Effector memory CD4-positive, alpha-beta T cell (primary cell): Measurements from ENCODE around the gene KCNE4.

Experiments used
- DNase-seq, 3 donors: peaks; one replicate each; pipeline ENCODE4 v3.0.0-alpha.2; 2020
- H3K27ac ChIP-seq: 2 replicates; pipeline ENCODE4 v1.7.0; 2013; ENCODE audit warnings: mild to moderate bottlenecking, low read length, moderate library complexity; ENCODE audit not compliant: insufficient read depth, poor library complexity, severe bottlenecking
- H3K27me3 ChIP-seq: replicated peaks from 2 replicates; pipeline ENCODE4 v1.7.0; 2013; ENCODE audit warnings: mild to moderate bottlenecking, low read length; ENCODE audit not compliant: insufficient read depth, control insufficient read depth, poor library complexity, severe bottlenecking
- H3K36me3 ChIP-seq: 2 replicates; pipeline ENCODE4 v1.7.0; 2013; ENCODE audit warnings: mild to moderate bottlenecking, low read length, moderate library complexity; ENCODE audit not compliant: control insufficient read depth, insufficient read depth
- H3K4me1 ChIP-seq: 2 replicates; pipeline ENCODE4 v1.7.0; 2013; ENCODE audit warnings: low read length, mild to moderate bottlenecking; ENCODE audit not compliant: control insufficient read depth, insufficient read depth, poor library complexity, severe bottlenecking
- H3K4me3 ChIP-seq: 2 replicates; pipeline ENCODE4 v1.7.0; 2013; ENCODE audit warnings: low read length, low read depth, mild to moderate bottlenecking; ENCODE audit not compliant: insufficient read depth, poor library complexity, severe bottlenecking
- H3K9me3 ChIP-seq: 2 replicates; pipeline ENCODE4 v1.7.0; 2013; ENCODE audit warnings: mild to moderate bottlenecking, low read length, moderate library complexity; ENCODE audit not compliant: control insufficient read depth

The KCNE4 gene

DNA sequence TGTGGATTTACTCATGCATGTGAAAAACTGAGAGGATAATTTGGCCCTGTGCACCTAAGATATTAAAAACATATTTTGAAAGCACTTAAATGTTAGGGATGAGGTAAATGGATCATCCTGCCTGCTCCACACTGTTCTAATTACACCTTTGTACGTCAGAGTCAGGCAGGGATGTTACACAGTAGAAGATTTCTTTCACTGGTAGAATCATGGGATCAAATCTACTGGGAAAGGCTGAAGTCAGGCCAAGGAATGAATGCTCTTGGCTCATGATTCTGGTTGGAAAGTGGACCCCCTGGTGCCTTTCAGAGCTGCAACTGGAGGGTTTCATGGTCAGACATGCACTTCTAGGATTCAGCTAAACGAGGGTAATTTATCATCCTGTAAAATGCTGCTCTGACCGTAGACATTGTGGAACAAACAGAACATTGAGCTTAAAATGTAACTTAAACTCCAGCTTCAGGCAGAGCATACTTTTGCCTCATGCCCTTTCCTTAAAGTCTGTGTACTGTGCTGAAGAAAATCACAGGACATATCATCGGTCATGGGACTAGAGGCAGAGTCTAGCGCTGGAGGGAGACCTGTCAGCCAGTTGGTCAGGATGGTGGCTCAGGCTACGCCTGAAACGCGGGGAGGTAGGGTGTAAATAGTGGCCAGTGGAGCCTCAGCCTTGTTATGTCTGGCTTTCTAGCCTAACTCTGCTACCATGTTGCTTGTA is 4.9 kb downstream of the KCNE4 start:
- no peak for DNase-seq
- Histone ChIP-seq H3K9me3 (no peaks in the 10 kb centered on the region), H3K27me3 (no peaks in the 10 kb centered on the region), H3K4me1 (no peaks in the 10 kb centered on the region), H3K4me3 (no peak overlapping the region), H3K27ac (no peak overlapping the region), H3K36me3 (no peaks in the 10 kb centered on the region)

GRCh38 chr2:223057569-223057968 is 5.6 kb downstream of the KCNE4 start:
- no peaks in the 10 kb centered on the region for H3K36me3 ChIP-seq
- H3K4me1 ChIP-seq = no peaks in the 10 kb centered on the region
- DNase-seq = no peak
- H3K4me3 ChIP-seq = no peak overlapping the region
- H3K27me3 ChIP-seq = no peaks in the 10 kb centered on the region
- H3K27ac ChIP-seq = no peak overlapping the region
- H3K9me3 ChIP-seq = no peaks in the 10 kb centered on the region

DNA sequence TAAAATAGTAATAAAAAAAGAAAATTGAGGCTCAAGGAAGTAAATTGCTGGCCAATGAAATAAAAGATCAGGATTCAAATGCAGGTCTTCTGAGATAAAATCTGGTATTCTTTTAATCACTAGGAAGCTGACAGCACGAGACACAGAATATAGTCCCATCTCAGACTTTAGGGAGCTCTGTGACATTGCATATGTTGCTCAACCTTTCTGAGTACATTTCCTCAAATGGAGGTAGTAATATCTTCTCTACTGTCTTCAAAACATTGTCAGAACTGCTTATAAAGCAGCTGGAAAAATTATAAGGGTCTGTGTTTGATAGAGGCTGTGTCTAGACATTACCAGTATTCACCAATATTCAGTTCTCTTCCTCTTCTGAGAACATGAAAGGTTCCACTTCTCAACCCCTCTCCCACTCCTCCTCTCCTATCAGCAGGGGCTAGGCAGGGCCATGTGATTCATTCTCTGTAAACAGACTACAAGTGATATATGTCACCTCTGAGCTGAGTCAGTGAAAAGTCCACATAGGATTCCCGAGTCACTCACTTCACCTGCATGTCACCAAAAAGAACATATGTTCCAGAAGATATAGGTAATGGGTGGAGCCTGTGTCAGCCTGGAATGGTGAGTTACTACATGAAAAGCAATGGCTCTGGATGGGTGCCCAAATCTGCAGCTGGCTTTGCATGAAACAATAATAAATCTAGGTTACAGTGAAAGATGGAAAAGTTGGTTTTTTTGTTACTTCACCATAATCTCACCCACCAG is 7.1 kb downstream of the KCNE4 start:
- Histone ChIP-seq H3K9me3 (no peaks in the 10 kb centered on the region), H3K27ac (no peak overlapping the region), H3K36me3 (no peaks in the 10 kb centered on the region), H3K4me1 (no peaks in the 10 kb centered on the region), H3K27me3 (no peaks in the 10 kb centered on the region), H3K4me3 (no peak overlapping the region)
- DNase-seq = no peak

DNA sequence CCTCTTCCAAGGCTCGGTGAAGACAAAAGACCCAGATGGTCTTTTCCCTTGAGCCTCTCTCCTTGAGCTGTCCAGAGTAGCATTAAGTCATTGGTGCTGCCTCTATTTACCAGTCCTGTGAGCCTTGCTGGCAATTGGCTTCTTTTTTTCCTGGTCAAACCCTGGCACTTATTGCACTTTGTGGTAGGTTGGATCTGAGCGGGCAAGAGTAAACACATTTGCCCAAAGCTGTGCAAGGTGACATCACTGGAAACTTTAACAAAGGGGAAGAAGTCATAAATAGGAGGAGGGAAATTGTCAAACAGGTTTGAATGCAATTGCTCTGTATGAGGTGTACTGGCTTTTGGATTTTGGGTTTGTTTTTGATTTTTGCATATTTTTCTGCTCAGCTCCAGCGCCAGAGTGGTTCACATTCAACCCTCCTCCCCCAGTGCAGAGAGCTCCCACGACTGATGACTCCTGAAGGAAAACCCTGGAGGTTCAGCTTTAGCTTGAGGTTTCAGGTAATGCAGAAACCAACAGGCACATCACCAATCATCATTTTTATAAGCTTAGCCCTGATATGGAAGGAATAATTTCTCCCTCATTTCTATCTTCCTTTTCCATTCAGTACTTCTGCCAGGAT is 8.3 kb downstream of the KCNE4 start:
- Histone ChIP-seq H3K4me3 (no peak overlapping the region), H3K9me3 (no peaks in the 10 kb centered on the region), H3K27me3 (no peaks in the 10 kb centered on the region), H3K36me3 (no peaks in the 10 kb centered on the region), H3K27ac (no peak overlapping the region), H3K4me1 (no peaks in the 10 kb centered on the region)
- no peak for DNase-seq

GRCh38 chr2:223062396-223062795 is 10.4 kb downstream of the KCNE4 start:
- Histone ChIP-seq H3K27me3 (no peaks in the 10 kb centered on the region), H3K4me3 (no peak overlapping the region), H3K4me1 (no peaks in the 10 kb centered on the region), H3K27ac (no peak overlapping the region), H3K9me3 (no peaks in the 10 kb centered on the region), H3K36me3 (no peaks in the 10 kb centered on the region)
- no peak for DNase-seq

- Histone ChIP-seq H3K4me3 (no peak overlapping the region), H3K27me3 (no peaks in the 10 kb centered on the region), H3K27ac (no peak overlapping the region), H3K36me3 (no peaks in the 10 kb centered on the region), H3K9me3 (no peaks in the 10 kb centered on the region), H3K4me1 (no peaks in the 10 kb centered on the region)
- DNase-seq = no peak
These were observed 13.1 kb downstream of the KCNE4 start for GRCh38 chr2:223065107-223065506.

DNA sequence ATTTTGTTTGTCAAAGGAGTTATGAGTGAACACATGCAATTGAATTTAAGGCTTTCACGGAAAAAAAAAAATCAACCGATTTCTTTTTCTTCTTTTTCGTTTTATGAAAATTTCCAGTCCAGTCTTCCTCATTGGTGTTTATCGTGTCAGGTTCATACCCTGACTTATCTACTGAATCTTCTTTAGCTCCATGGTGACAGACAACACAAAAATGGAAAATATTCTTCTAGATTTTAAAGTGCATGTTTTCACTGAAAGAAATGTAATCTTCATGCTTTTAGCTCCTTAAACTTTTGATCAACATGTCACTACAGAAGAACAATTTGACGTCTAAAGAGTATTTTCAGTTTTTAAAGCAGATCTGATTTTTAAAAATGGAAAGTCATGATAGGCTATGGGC is 14.7 kb downstream of the KCNE4 start:
- Histone ChIP-seq H3K4me3 (no peak overlapping the region), H3K9me3 (no peaks in the 10 kb centered on the region), H3K36me3 (no peaks in the 10 kb centered on the region), H3K27me3 (no peaks in the 10 kb centered on the region), H3K4me1 (no peaks in the 10 kb centered on the region), H3K27ac (no peak overlapping the region)
- no peak for DNase-seq

DNA sequence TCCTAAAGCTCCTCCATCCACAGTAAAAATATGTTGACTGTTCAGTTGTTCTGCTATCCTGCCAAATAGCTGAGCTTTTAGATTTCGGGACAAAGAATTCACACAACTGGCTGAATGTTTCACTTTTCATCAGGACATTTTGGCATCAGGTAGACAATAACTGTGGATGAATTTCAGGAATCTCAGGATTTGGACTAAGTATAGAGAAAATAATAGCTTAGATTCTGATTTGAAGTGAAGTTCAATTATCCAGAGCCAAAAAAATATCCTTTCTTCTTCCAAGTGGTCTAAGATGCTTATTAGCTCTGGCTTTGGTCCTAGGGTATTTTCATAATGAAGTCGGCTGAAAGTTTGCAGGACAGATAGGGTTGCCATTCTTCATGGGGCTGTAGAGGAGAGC is 16.1 kb downstream of the KCNE4 start:
- Histone ChIP-seq H3K4me1 (no peaks in the 10 kb centered on the region), H3K27me3 (no peaks in the 10 kb centered on the region), H3K36me3 (no peaks in the 10 kb centered on the region), H3K27ac (no peak overlapping the region), H3K4me3 (no peak overlapping the region), H3K9me3 (no peaks in the 10 kb centered on the region)
- no peak for DNase-seq

DNA sequence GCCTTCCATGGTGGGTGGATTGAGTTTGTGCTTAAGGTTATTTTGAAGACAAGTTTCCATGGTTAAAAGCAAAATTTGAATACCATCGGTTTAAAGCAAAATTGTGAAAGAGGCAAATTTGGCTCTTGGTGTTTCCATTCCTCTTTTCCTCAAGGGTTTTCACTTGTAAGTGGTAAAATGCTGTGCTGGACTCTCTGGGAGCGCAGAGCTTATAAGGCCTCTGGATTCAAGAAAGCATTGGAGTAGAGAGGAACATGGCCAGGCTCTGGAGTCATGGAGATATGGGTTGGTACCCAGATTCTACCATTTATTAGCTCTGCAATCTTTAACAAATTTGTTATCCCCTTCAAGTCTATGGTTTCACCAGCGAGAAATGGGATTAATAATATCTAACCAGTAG is 17.5 kb downstream of the KCNE4 start:
- Histone ChIP-seq H3K36me3 (no peaks in the 10 kb centered on the region), H3K27ac (no peak overlapping the region), H3K9me3 (no peaks in the 10 kb centered on the region), H3K4me3 (no peak overlapping the region), H3K27me3 (no peaks in the 10 kb centered on the region), H3K4me1 (no peaks in the 10 kb centered on the region)
- no peak for DNase-seq

GRCh38 chr2:223069988-223070387 is 18.0 kb downstream of the KCNE4 start:
- DNase-seq = no peak
- Histone ChIP-seq H3K27me3 (no peaks in the 10 kb centered on the region), H3K4me1 (no peaks in the 10 kb centered on the region), H3K4me3 (no peak overlapping the region), H3K27ac (no peak overlapping the region), H3K9me3 (no peaks in the 10 kb centered on the region), H3K36me3 (no peaks in the 10 kb centered on the region)
